ENCODE data around the gene PNPO. TPM values are rescaled to one million over a fixed set of nuclear protein-coding genes. Genes with fewer than 3 reads are reported as not detected.
"Not testable (repeated sequence)": the region's sequence is repeated elsewhere in the genome, so short reads cannot be mapped to it uniquely, and the experiment has no call there.

Gene PNPO
- total RNA-seq, 2 donors from 2014 or later = 23.4 to 25.4 TPM

GRCh38 chr17:47915776-47916398 is 25.5 kb upstream of the PNPO start:
- DNase-seq = peak; percentile 61
- intact Hi-C loops (cut with DNase I) = no loop called here
- peak; percentile 71 to 79 for ATAC-seq

GRCh38 chr17:47916489-47917208 is 24.7 kb upstream of the PNPO start:
- no peak for ATAC-seq
- DNase-seq = no peak
- intact Hi-C loops (cut with DNase I) = no loop called here

GRCh38 chr17:47917581-47917980 is 23.8 kb upstream of the PNPO start:
- ATAC-seq = no peak
- intact Hi-C loops (cut with DNase I) = no loop called here

GRCh38 chr17:47918006-47918405 is 23.4 kb upstream of the PNPO start:
- intact Hi-C loops (cut with DNase I) = no loop called here
- DNase-seq = no peak
- no peak for ATAC-seq

More at GRCh38 chr17:47917581-47917980, 23.8 kb upstream of the PNPO start:
- no peak for DNase-seq

GRCh38 chr17:47918991-47919390 is 22.4 kb upstream of the PNPO start:
- intact Hi-C loops (cut with DNase I) = no loop called here
- DNase-seq = no peak
- no peak for ATAC-seq

- DNase-seq; ATAC-seq; intact Hi-C loops (cut with DNase I): not testable (repeated sequence)
Observed at GRCh38 chr17:47919889-47920288, 21.5 kb upstream of the PNPO start.

GRCh38 chr17:47924785-47925677 is 16.3 kb upstream of the PNPO start:
- intact Hi-C loops (cut with DNase I) = no loop called here
- no peak for DNase-seq
- no peak for ATAC-seq

- DNase-seq (no peak), ATAC-seq (no peak)
- intact Hi-C loops (cut with DNase I) = no loop called here
Observed at GRCh38 chr17:47925678-47925988, 15.7 kb upstream of the PNPO start.

- ATAC-seq = no peak
- intact Hi-C loops (cut with DNase I) = no loop called here
- no peak for DNase-seq
Observed at GRCh38 chr17:47927821-47928400, 13.5 kb upstream of the PNPO start.

- no peak for DNase-seq
- ATAC-seq = no peak
- intact Hi-C loops (cut with DNase I) = no loop called here
Observed at GRCh38 chr17:47928415-47928814, 13.0 kb upstream of the PNPO start.

- intact Hi-C loops (cut with DNase I) = no loop called here
- peak; percentile 39 to 48 for ATAC-seq
- DNase-seq = no peak
Observed at GRCh38 chr17:47929218-47930000, 12.0 kb upstream of the PNPO start.

GRCh38 chr17:47931848-47932247 is 9.5 kb upstream of the PNPO start:
- DNase-seq (no peak), ATAC-seq (no peak)
- intact Hi-C loops (cut with DNase I) = no loop called here

- DNase-seq = no peak
- intact Hi-C loops (cut with DNase I) = no loop called here
- ATAC-seq = no peak
Observed at GRCh38 chr17:47934856-47935255, 6.5 kb upstream of the PNPO start.

- intact Hi-C loops (cut with DNase I); DNase-seq; ATAC-seq: not testable (repeated sequence)
Observed at GRCh38 chr17:47935468-47935867, 5.9 kb upstream of the PNPO start.

- DNase-seq (no peak), ATAC-seq (peak in 1 of 2 donors; percentile 58)
- intact Hi-C loops (cut with DNase I) = no loop called here
Observed at GRCh38 chr17:47935961-47936360, 5.4 kb upstream of the PNPO start.

GRCh38 chr17:47937941-47938340 is 3.4 kb upstream of the PNPO start:
- ATAC-seq (no peak), DNase-seq (no peak)
- intact Hi-C loops (cut with DNase I) = no loop called here

- DNase-seq = no peak
- no peak for ATAC-seq
- intact Hi-C loops (cut with DNase I) = loop anchor here (10.0 kb wide), 2 partner anchors 47 to 97 kb away; partner anchors contain the start of genes SCRN2 (in 1 of the 2) and SP2 (in 1 of the 2)
Observed at GRCh38 chr17:47942096-47942510, 732 bp downstream of the PNPO start.

- intact Hi-C loops (cut with DNase I) = loop anchor here (10.0 kb wide), 2 partner anchors 48 to 98 kb away; partner anchors contain the start of genes SCRN2 (in 1 of the 2) and SP2 (in 1 of the 2)
- DNase-seq (no peak), ATAC-seq (no peak)
Observed at GRCh38 chr17:47942568-47942967, 1.2 kb downstream of the PNPO start.

- DNase-seq (no peak), ATAC-seq (peak in 1 of 2 donors; percentile 10)
- intact Hi-C loops (cut with DNase I) = loop anchor here (5.0 to 10.0 kb wide), 4 partner anchors 48 to 103 kb away; partner anchors contain the start of genes SCRN2 (in 2 of the 2) and SP2 (in 2 of the 2)
Observed at GRCh38 chr17:47945080-47945479, 3.7 kb downstream of the PNPO start.
